PFSK-1 (cell line): ENCODE data around the gene ROBO2.

Source experiments
- FOXP2 ChIP-seq: optimal IDR thresholded peaks from 2 replicates; pipeline ENCODE3; 2011; ENCODE audit warnings: borderline replicate concordance, control low read depth, inconsistent platforms; ENCODE audit not compliant: insufficient read depth; ENCODE audit errors: extremely low read length, extremely low read depth
- POLR2AphosphoS5 ChIP-seq: IDR thresholded peaks from 2 replicates; pipeline ENCODE4 v1.6.1; 2012; ENCODE audit warnings: low read depth, mild to moderate bottlenecking, control low read depth, low read length, moderate library complexity
- REST ChIP-seq, 2 experiments: IDR thresholded peaks; 2 replicates each; pipeline versions ENCODE4 v1.6.1 to v1.8.0; 2011 to 2012; ENCODE audit warnings: low read depth in 2 of 2, low read length in 2 of 2, control low read depth in 1 of 2, inconsistent platforms in 1 of 2, mild to moderate bottlenecking in 1 of 2, moderate library complexity in 1 of 2; ENCODE audit not compliant: insufficient read depth in 1 of 2
- SIN3A ChIP-seq: IDR thresholded peaks from 2 replicates; pipeline ENCODE4 v1.6.1; 2012; ENCODE audit warnings: mild to moderate bottlenecking, low read length, moderate library complexity, borderline replicate concordance; ENCODE audit not compliant: insufficient read depth
- TAF1 ChIP-seq: IDR thresholded peaks from 2 replicates; pipeline ENCODE4 v1.6.1; 2012; ENCODE audit warnings: low read length, control low read depth, borderline replicate concordance; ENCODE audit not compliant: insufficient read depth

Gene ROBO2

GRCh38 chr3:77150759-77151158 lies 110.9 kb downstream of the ROBO2 start:
- TF ChIP-seq TAF1 (no peak), REST (IDR thresholded peaks at IDR 0.05; ENCODE audit: insufficient read depth in 1 of 2, low read depth in 2 of 2, low read length in 2 of 2) (no peak), FOXP2 (no peak), SIN3A (no peak), POLR2AphosphoS5 (no peak)

GRCh38 chr3:77158730-77159581 lies 119.1 kb downstream of the ROBO2 start:
- TF ChIP-seq POLR2AphosphoS5 (no peak), TAF1 (no peak), REST (IDR thresholded peaks at IDR 0.05; ENCODE audit: insufficient read depth in 1 of 2, low read depth in 2 of 2, low read length in 2 of 2) (no peak), SIN3A (no peak), FOXP2 (no peak)

- TF ChIP-seq REST (IDR thresholded peaks at IDR 0.05; ENCODE audit: insufficient read depth in 1 of 2, low read depth in 2 of 2, low read length in 2 of 2) (no peak), TAF1 (no peak), POLR2AphosphoS5 (no peak), SIN3A (no peak), FOXP2 (no peak)
These were observed 121.1 kb downstream of the ROBO2 start for GRCh38 chr3:77160931-77161497.

GRCh38 chr3:77169823-77170222 lies 129.9 kb downstream of the ROBO2 start:
- TF ChIP-seq SIN3A, result no peak
- no peak for TF ChIP-seq POLR2AphosphoS5
- TF ChIP-seq REST (IDR thresholded peaks at IDR 0.05; ENCODE audit: insufficient read depth in 1 of 2, low read depth in 2 of 2, low read length in 2 of 2), result no peak
- no peak for TF ChIP-seq FOXP2
- TF ChIP-seq TAF1, result no peak
